Measurements from ENCODE around the gene PCDHGA8. TPM values are rescaled to one million over a fixed set of nuclear protein-coding genes. Genes with fewer than 3 reads are reported as not detected.

Gene PCDHGA8
- total and polyA plus RNA-seq, 8 donors, result 0.38 to 1.1 (median 0.79) TPM

DNA sequence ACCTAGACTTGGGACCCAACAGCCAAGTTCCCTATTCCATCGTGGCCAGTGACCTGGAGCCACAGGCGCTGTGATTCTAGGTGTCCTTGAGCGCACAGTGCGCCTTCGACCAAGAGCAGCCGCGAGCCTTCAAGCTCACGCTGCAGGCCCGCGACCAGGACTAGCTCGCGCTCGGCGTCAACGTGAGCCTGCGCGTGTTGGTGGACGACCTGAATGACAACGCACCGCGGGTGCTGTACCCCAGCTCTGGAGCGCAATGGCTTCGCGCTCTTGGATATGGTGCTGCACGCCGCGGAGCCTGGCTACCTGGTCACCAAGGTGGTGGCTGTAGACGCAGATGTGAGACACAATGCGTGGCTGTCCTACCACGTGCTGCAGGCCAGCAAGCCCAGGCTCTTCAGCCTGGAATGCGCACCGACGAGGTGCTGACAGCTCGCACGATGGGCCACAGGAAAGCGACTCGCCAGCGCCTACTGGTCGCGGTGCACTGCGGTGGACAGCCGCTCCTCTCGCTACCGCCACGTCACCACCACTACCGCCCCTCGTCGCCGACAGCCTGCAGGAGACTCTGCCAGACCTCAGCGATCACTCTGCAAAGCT, 49.2 kb downstream of the PCDHGA8 start:
- intact Hi-C loops (cut with DNase I), result no loop called here
- H3K36me3 ChIP-seq, result no peaks in the 10 kb centered on the region
- no peaks in the 10 kb centered on the region for H3K4me1 ChIP-seq
- H3K27me3 ChIP-seq, result no peaks in the 10 kb centered on the region
- H3K27ac ChIP-seq, result no peak overlapping the region
- TF ChIP-seq, protein P1, sequence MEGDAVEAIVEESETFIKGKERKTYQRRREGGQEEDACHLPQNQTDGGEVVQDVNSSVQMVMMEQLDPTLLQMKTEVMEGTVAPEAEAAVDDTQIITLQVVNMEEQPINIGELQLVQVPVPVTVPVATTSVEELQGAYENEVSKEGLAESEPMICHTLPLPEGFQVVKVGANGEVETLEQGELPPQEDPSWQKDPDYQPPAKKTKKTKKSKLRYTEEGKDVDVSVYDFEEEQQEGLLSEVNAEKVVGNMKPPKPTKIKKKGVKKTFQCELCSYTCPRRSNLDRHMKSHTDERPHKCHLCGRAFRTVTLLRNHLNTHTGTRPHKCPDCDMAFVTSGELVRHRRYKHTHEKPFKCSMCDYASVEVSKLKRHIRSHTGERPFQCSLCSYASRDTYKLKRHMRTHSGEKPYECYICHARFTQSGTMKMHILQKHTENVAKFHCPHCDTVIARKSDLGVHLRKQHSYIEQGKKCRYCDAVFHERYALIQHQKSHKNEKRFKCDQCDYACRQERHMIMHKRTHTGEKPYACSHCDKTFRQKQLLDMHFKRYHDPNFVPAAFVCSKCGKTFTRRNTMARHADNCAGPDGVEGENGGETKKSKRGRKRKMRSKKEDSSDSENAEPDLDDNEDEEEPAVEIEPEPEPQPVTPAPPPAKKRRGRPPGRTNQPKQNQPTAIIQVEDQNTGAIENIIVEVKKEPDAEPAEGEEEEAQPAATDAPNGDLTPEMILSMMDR (IDR thresholded peaks at IDR 0.05), result no peak
- peaks cover 5 to 48% of the 10 kb centered on the region in 2 donors for H3K9me3 ChIP-seq
- no peak for ATAC-seq
- no peak overlapping the region for H3K4me3 ChIP-seq
- DNase-seq, result no peak

Other genes starting within 250 kb of the PCDHGA8 start
Only the 30 nearest of the 37 such genes appear.
- 1 to 10 TPM; 1.3 to 1.6 TPM for gene PCDHB9, start 205.5 kb upstream of the PCDHGA8 start, total RNA-seq
- 1 to 10 TPM; 3.3 to 5.1 (median 4.4) TPM for gene PCDHB9, start 205.5 kb upstream of the PCDHGA8 start, polyA plus RNA-seq (ENCODE audit: insufficient read length in 6 of 6)
- gene PCDHB10, start 200.3 kb upstream of the PCDHGA8 start, total RNA-seq, result 1 to 10 TPM; 1.5 to 2.0 TPM
- gene PCDHB10, start 200.3 kb upstream of the PCDHGA8 start, polyA plus RNA-seq (ENCODE audit: insufficient read length in 6 of 6), result 1 to 10 TPM; 5.8 to 6.9 (median 6.2) TPM
- gene PCDHB11, start 193.0 kb upstream of the PCDHGA8 start, total RNA-seq, result 1 to 10 TPM; 2.6 to 3.4 TPM
- gene PCDHB11, start 193.0 kb upstream of the PCDHGA8 start, polyA plus RNA-seq (ENCODE audit: insufficient read length in 6 of 6), result 1 to 10 TPM; 2.4 to 3.8 (median 3.5) TPM
- 1 to 10 TPM; 2.3 to 2.6 TPM for gene PCDHB12, start 183.9 kb upstream of the PCDHGA8 start, total RNA-seq
- 1 to 10 TPM; 4.6 to 7.6 (median 6.2) TPM for gene PCDHB12, start 183.9 kb upstream of the PCDHGA8 start, polyA plus RNA-seq (ENCODE audit: insufficient read length in 6 of 6)
- 1 to 10 TPM; 1.8 to 2.1 TPM for gene PCDHB13, start 178.7 kb upstream of the PCDHGA8 start, total RNA-seq
- gene PCDHB13, start 178.7 kb upstream of the PCDHGA8 start, polyA plus RNA-seq (ENCODE audit: insufficient read length in 6 of 6), result 1 to 10 TPM; 5.0 to 6.9 (median 5.9) TPM
- 1 to 10 TPM; 2.6 to 3.0 TPM for gene PCDHB14, start 169.3 kb upstream of the PCDHGA8 start, total RNA-seq
- 10 to 100 TPM in 3 of 6 donors, 1 to 10 TPM in 3; 8.4 to 11.1 (median 10.1) TPM for gene PCDHB14, start 169.3 kb upstream of the PCDHGA8 start, polyA plus RNA-seq (ENCODE audit: insufficient read length in 6 of 6)
- gene PCDHB15, start 147.2 kb upstream of the PCDHGA8 start, total RNA-seq, result 1 to 10 TPM; 2.8 to 5.0 TPM
- gene PCDHB15, start 147.2 kb upstream of the PCDHGA8 start, polyA plus RNA-seq (ENCODE audit: insufficient read length in 6 of 6), result 10 to 100 TPM in 3 of 6 donors, 1 to 10 TPM in 3; 8.7 to 14.4 (median 11.1) TPM
- gene SLC25A2, start 88.6 kb upstream of the PCDHGA8 start, total RNA-seq, result under 1 TPM in 1 of 2 donors, not detected in 1; 0.76 TPM
- under 1 TPM in 4 of 6 donors, not detected in 2; 0.14 to 0.34 (median 0.21) TPM for gene SLC25A2, start 88.6 kb upstream of the PCDHGA8 start, polyA plus RNA-seq (ENCODE audit: insufficient read length in 6 of 6)
- gene TAF7, start 71.8 kb upstream of the PCDHGA8 start, total RNA-seq, result 10 to 100 TPM; 53.2 to 53.5 TPM
- 100 to 1,000 TPM; 123 to 142 (median 134) TPM for gene TAF7, start 71.8 kb upstream of the PCDHGA8 start, polyA plus RNA-seq (ENCODE audit: insufficient read length in 6 of 6)
- gene PCDHGA1, start 62.1 kb upstream of the PCDHGA8 start, total RNA-seq, result under 1 TPM; 0.38 to 0.42 TPM
- gene PCDHGA1, start 62.1 kb upstream of the PCDHGA8 start, polyA plus RNA-seq (ENCODE audit: insufficient read length in 6 of 6), result 1 to 10 TPM in 1 of 6 donors, under 1 TPM in 5; 0.39 to 1.1 (median 0.81) TPM
- gene PCDHGA2, start 53.9 kb upstream of the PCDHGA8 start, total RNA-seq, result 1 to 10 TPM; 2.0 to 3.6 TPM
- gene PCDHGA2, start 53.9 kb upstream of the PCDHGA8 start, polyA plus RNA-seq (ENCODE audit: insufficient read length in 6 of 6), result 1 to 10 TPM; 4.6 to 7.1 (median 5.7) TPM
- 1 to 10 TPM; 1.4 to 1.8 TPM for gene PCDHGA3, start 48.8 kb upstream of the PCDHGA8 start, total RNA-seq
- 1 to 10 TPM; 1.6 to 4.4 (median 3.4) TPM for gene PCDHGA3, start 48.8 kb upstream of the PCDHGA8 start, polyA plus RNA-seq (ENCODE audit: insufficient read length in 6 of 6)
- gene PCDHGB1, start 42.5 kb upstream of the PCDHGA8 start, total RNA-seq, result 1 to 10 TPM; 1.7 to 2.1 TPM
- gene PCDHGB1, start 42.5 kb upstream of the PCDHGA8 start, polyA plus RNA-seq (ENCODE audit: insufficient read length in 6 of 6), result 1 to 10 TPM; 1.4 to 2.3 (median 1.7) TPM
- gene PCDHGA4, start 37.6 kb upstream of the PCDHGA8 start, total RNA-seq, result 1 to 10 TPM; 2.2 to 2.6 TPM
- gene PCDHGA4, start 37.6 kb upstream of the PCDHGA8 start, polyA plus RNA-seq (ENCODE audit: insufficient read length in 6 of 6), result 1 to 10 TPM; 2.1 to 3.4 (median 2.9) TPM
- gene PCDHGB2, start 32.6 kb upstream of the PCDHGA8 start, total RNA-seq, result 1 to 10 TPM; 2.3 to 2.6 TPM
- gene PCDHGB2, start 32.6 kb upstream of the PCDHGA8 start, polyA plus RNA-seq (ENCODE audit: insufficient read length in 6 of 6), result 1 to 10 TPM; 4.4 to 5.4 (median 4.7) TPM
- gene PCDHGA5, start 28.5 kb upstream of the PCDHGA8 start, total RNA-seq, result 1 to 10 TPM; 1.3 to 2.0 TPM
- gene PCDHGA5, start 28.5 kb upstream of the PCDHGA8 start, polyA plus RNA-seq (ENCODE audit: insufficient read length in 6 of 6), result 1 to 10 TPM; 3.2 to 5.0 (median 4.1) TPM
- 1 to 10 TPM; 1.5 to 2.4 TPM for gene PCDHGB3, start 22.4 kb upstream of the PCDHGA8 start, total RNA-seq
- 1 to 10 TPM; 2.6 to 3.4 (median 2.7) TPM for gene PCDHGB3, start 22.4 kb upstream of the PCDHGA8 start, polyA plus RNA-seq (ENCODE audit: insufficient read length in 6 of 6)
- 1 to 10 TPM; 2.9 TPM for gene PCDHGA6, start 18.7 kb upstream of the PCDHGA8 start, total RNA-seq
- gene PCDHGA6, start 18.7 kb upstream of the PCDHGA8 start, polyA plus RNA-seq (ENCODE audit: insufficient read length in 6 of 6), result 1 to 10 TPM; 4.8 to 6.5 (median 5.8) TPM
- 1 to 10 TPM; 1.7 TPM for gene PCDHGA7, start 9.9 kb upstream of the PCDHGA8 start, total RNA-seq
- gene PCDHGA7, start 9.9 kb upstream of the PCDHGA8 start, polyA plus RNA-seq (ENCODE audit: insufficient read length in 6 of 6), result 1 to 10 TPM; 1.8 to 2.2 (median 2.0) TPM
- 1 to 10 TPM; 3.2 to 3.4 TPM for gene PCDHGB4, start 4.9 kb upstream of the PCDHGA8 start, total RNA-seq
- gene PCDHGB4, start 4.9 kb upstream of the PCDHGA8 start, polyA plus RNA-seq (ENCODE audit: insufficient read length in 6 of 6), result 1 to 10 TPM; 3.7 to 5.9 (median 4.3) TPM
- gene PCDHGB5, start 5.3 kb downstream of the PCDHGA8 start, total RNA-seq, result 1 to 10 TPM; 8.8 to 9.1 TPM
- 10 to 100 TPM in 1 of 6 donors, 1 to 10 TPM in 5; 7.6 to 10.1 (median 8.4) TPM for gene PCDHGB5, start 5.3 kb downstream of the PCDHGA8 start, polyA plus RNA-seq (ENCODE audit: insufficient read length in 6 of 6)
- gene PCDHGA9, start 10.1 kb downstream of the PCDHGA8 start, total RNA-seq, result 1 to 10 TPM; 4.0 to 4.6 TPM
- gene PCDHGA9, start 10.1 kb downstream of the PCDHGA8 start, polyA plus RNA-seq (ENCODE audit: insufficient read length in 6 of 6), result 1 to 10 TPM; 5.1 to 7.2 (median 6.4) TPM
- gene PCDHGB6, start 15.4 kb downstream of the PCDHGA8 start, total RNA-seq, result 1 to 10 TPM; 4.3 to 5.9 TPM
- gene PCDHGB6, start 15.4 kb downstream of the PCDHGA8 start, polyA plus RNA-seq (ENCODE audit: insufficient read length in 6 of 6), result 1 to 10 TPM; 7.6 to 9.4 (median 8.4) TPM
- 1 to 10 TPM; 3.9 to 5.2 TPM for gene PCDHGA10, start 20.4 kb downstream of the PCDHGA8 start, total RNA-seq
- 1 to 10 TPM; 3.9 to 5.5 (median 4.7) TPM for gene PCDHGA10, start 20.4 kb downstream of the PCDHGA8 start, polyA plus RNA-seq (ENCODE audit: insufficient read length in 6 of 6)
- gene PCDHGB7, start 25.0 kb downstream of the PCDHGA8 start, total RNA-seq, result 10 to 100 TPM; 10.8 to 12.9 TPM
- 10 to 100 TPM; 13.4 to 18.1 (median 16.2) TPM for gene PCDHGB7, start 25.0 kb downstream of the PCDHGA8 start, polyA plus RNA-seq (ENCODE audit: insufficient read length in 6 of 6)
- 1 to 10 TPM; 2.5 to 3.4 TPM for gene PCDHGA11, start 28.4 kb downstream of the PCDHGA8 start, total RNA-seq
- 1 to 10 TPM; 2.8 to 4.1 (median 3.4) TPM for gene PCDHGA11, start 28.4 kb downstream of the PCDHGA8 start, polyA plus RNA-seq (ENCODE audit: insufficient read length in 6 of 6)
- gene PCDHGA12, start 37.9 kb downstream of the PCDHGA8 start, total RNA-seq, result 1 to 10 TPM; 5.7 to 6.0 TPM
- 1 to 10 TPM; 2.0 to 4.5 (median 3.0) TPM for gene PCDHGA12, start 37.9 kb downstream of the PCDHGA8 start, polyA plus RNA-seq (ENCODE audit: insufficient read length in 6 of 6)
- gene PCDHGC3, start 83.3 kb downstream of the PCDHGA8 start, total RNA-seq, result 100 to 1,000 TPM in 1 of 2 donors, 10 to 100 TPM in 1; 65.4 to 101 TPM
- 100 to 1,000 TPM; 110 to 152 (median 129) TPM for gene PCDHGC3, start 83.3 kb downstream of the PCDHGA8 start, polyA plus RNA-seq (ENCODE audit: insufficient read length in 6 of 6)
- 1 to 10 TPM in 1 of 2 donors, under 1 TPM in 1; 0.79 to 2.5 TPM for gene PCDHGC4, start 92.4 kb downstream of the PCDHGA8 start, total RNA-seq
- gene PCDHGC4, start 92.4 kb downstream of the PCDHGA8 start, polyA plus RNA-seq (ENCODE audit: insufficient read length in 6 of 6), result 1 to 10 TPM; 1.8 to 3.3 (median 2.3) TPM
- gene PCDHGC5, start 96.4 kb downstream of the PCDHGA8 start, total RNA-seq, result 1 to 10 TPM; 1.4 to 1.9 TPM
- 1 to 10 TPM; 1.1 to 1.4 (median 1.3) TPM for gene PCDHGC5, start 96.4 kb downstream of the PCDHGA8 start, polyA plus RNA-seq (ENCODE audit: insufficient read length in 6 of 6)

Data from left lung (tissue), 10 donors.